Measurements from ENCODE around the gene PARP12. TPM values are rescaled to one million over a fixed set of nuclear protein-coding genes. Genes with fewer than 3 reads are reported as not detected.

The PARP12 gene
- total and polyA plus RNA-seq, 2 of the 13 experiments (the other 11 are each of a cell fraction or from before 2014, with no cell fraction given), result 15.5 to 35.2 TPM

GRCh38 chr7:140057143-140057535 lies 5.6 kb downstream of the PARP12 start:
- Histone ChIP-seq H3K27me3 (ENCODE audit: control insufficient read depth in 1 of 2, insufficient read depth in 2 of 2, low read length in 2 of 2) (no peaks in the 10 kb centered on the region), H3K36me3 (replicated peaks in 1 of 2; ENCODE audit: control insufficient read depth in 1 of 2, insufficient read depth in 2 of 2, low read length in 2 of 2) (peaks cover 5 to 21% of the 10 kb centered on the region in 2 experiments), H2AFZ (ENCODE audit: low read length) (no peak overlapping the region), H4K20me1 (ENCODE audit: insufficient read depth, low read length) (no peaks in the 10 kb centered on the region), H3K9me3 (ENCODE audit: low read length) (no peaks in the 10 kb centered on the region), H3K4me1 (ENCODE audit: insufficient read depth, low read length) (peaks cover 49% of the 10 kb centered on the region), H3K9ac (ENCODE audit: insufficient read depth, low read depth, low read length) (no peak overlapping the region), H3K79me2 (ENCODE audit: insufficient read depth, low read length) (peaks cover 20% of the 10 kb centered on the region), H3K4me2 (ENCODE audit: low read depth, low read length) (no peak overlapping the region), H3K4me3 (replicated peaks in 1 of 3; ENCODE audit: insufficient read depth in 1 of 3, low read depth in 2 of 3, low read length in 3 of 3) (no peak overlapping the region), H3K27ac (ENCODE audit: extremely low read length, insufficient read depth, low read length) (no peak overlapping the region)
- ChIA-PET POLR2A (interaction anchor here (1.4 kb wide), 1 partner anchor 8 kb away, joined by 8 read pairs; no protein-coding TSS in a partner anchor), CTCF (ENCODE audit: low intra/inter-chr PET ratio, low total read pairs) (no interaction called here)
- intact Hi-C loops (cut with micrococcal nuclease; ENCODE audit: unreplicated experiment), result no loop called here
- in situ Hi-C loops (cut with HindIII; ENCODE audit: extremely low pct_ligation_motif_present, low pct_unique_long_range_greater_than_20kb), result no loop called here
- no TSS peak for BruUV-seq (replicated peaks)
- TF ChIP-seq FOXK1 (CRISPR knock-in tag; IDR thresholded peaks at IDR 0.05; ENCODE audit: borderline replicate concordance, low read depth), result no peak
- FAIRE-seq (no peak), ATAC-seq (no peak), DNase-seq (ENCODE audit: low spot score) (no peak)
- 97% methylated on average over 3 of the region's 3 CpGs for WGBS (ENCODE audit: low lambda C conversion rate)

GRCh38 chr7:140056431-140057142 lies 6.2 kb downstream of the PARP12 start:
- in situ Hi-C loops (cut with HindIII; ENCODE audit: extremely low pct_ligation_motif_present, low pct_unique_long_range_greater_than_20kb) (no loop called here), intact Hi-C loops (cut with micrococcal nuclease; ENCODE audit: unreplicated experiment) (no loop called here)
- no peak for ATAC-seq
- Histone ChIP-seq H3K4me2 (ENCODE audit: low read depth, low read length) (no peak overlapping the region), H4K20me1 (ENCODE audit: insufficient read depth, low read length) (no peaks in the 10 kb centered on the region), H3K4me1 (ENCODE audit: insufficient read depth, low read length) (peaks cover 44% of the 10 kb centered on the region), H3K79me2 (ENCODE audit: insufficient read depth, low read length) (peaks cover 19% of the 10 kb centered on the region), H3K9ac (ENCODE audit: insufficient read depth, low read depth, low read length) (no peak overlapping the region), H3K4me3 (replicated peaks in 1 of 3; ENCODE audit: insufficient read depth in 1 of 3, low read depth in 2 of 3, low read length in 3 of 3) (no peak overlapping the region), H3K9me3 (ENCODE audit: low read length) (no peaks in the 10 kb centered on the region), H2AFZ (ENCODE audit: low read length) (no peak overlapping the region), H3K36me3 (replicated peaks in 1 of 2; ENCODE audit: control insufficient read depth in 1 of 2, insufficient read depth in 2 of 2, low read length in 2 of 2) (peaks cover 5 to 21% of the 10 kb centered on the region in 2 experiments), H3K27ac (ENCODE audit: extremely low read length, insufficient read depth, low read length) (no peak overlapping the region), H3K27me3 (ENCODE audit: control insufficient read depth in 1 of 2, insufficient read depth in 2 of 2, low read length in 2 of 2) (no peaks in the 10 kb centered on the region)
- 81% methylated on average over 4 of the region's 5 CpGs for WGBS (ENCODE audit: low lambda C conversion rate)
- ChIA-PET CTCF (ENCODE audit: low intra/inter-chr PET ratio, low total read pairs) (no interaction called here), POLR2A (interaction anchor here (1.4 kb wide), 1 partner anchor 8 kb away, joined by 8 read pairs; no protein-coding TSS in a partner anchor)
- BruUV-seq (replicated peaks), result no TSS peak
- no peak for FAIRE-seq
- DNase-seq (ENCODE audit: low spot score), result no peak
- no peak for TF ChIP-seq ZNF18 (CRISPR knock-in tag; IDR thresholded peaks at IDR 0.05; ENCODE audit: insufficient replicate concordance)
- TF ChIP-seq KDM5B (CRISPR knock-in tag; IDR thresholded peaks at IDR 0.05; ENCODE audit: borderline replicate concordance), result no peak
- TF ChIP-seq TRIM22 (IDR thresholded peaks at IDR 0.05), result no peak
- TF ChIP-seq ZBTB10 (CRISPR knock-in tag; IDR thresholded peaks at IDR 0.05; ENCODE audit: borderline replicate concordance), result no peak
- no peak for TF ChIP-seq PAWR (CRISPR knock-in tag; IDR thresholded peaks at IDR 0.05; ENCODE audit: borderline replicate concordance)
- TF ChIP-seq ATF7-NPFF (CRISPR knock-in tag; IDR thresholded peaks at IDR 0.05; ENCODE audit: low read depth), result no peak
- TF ChIP-seq ZBTB7B (CRISPR knock-in tag; IDR thresholded peaks at IDR 0.05), result no peak
- no peak for TF ChIP-seq ARID2 (CRISPR knock-in tag; IDR thresholded peaks at IDR 0.05; ENCODE audit: borderline replicate concordance)
